ENCODE results near the gene C20orf144.

DNA sequence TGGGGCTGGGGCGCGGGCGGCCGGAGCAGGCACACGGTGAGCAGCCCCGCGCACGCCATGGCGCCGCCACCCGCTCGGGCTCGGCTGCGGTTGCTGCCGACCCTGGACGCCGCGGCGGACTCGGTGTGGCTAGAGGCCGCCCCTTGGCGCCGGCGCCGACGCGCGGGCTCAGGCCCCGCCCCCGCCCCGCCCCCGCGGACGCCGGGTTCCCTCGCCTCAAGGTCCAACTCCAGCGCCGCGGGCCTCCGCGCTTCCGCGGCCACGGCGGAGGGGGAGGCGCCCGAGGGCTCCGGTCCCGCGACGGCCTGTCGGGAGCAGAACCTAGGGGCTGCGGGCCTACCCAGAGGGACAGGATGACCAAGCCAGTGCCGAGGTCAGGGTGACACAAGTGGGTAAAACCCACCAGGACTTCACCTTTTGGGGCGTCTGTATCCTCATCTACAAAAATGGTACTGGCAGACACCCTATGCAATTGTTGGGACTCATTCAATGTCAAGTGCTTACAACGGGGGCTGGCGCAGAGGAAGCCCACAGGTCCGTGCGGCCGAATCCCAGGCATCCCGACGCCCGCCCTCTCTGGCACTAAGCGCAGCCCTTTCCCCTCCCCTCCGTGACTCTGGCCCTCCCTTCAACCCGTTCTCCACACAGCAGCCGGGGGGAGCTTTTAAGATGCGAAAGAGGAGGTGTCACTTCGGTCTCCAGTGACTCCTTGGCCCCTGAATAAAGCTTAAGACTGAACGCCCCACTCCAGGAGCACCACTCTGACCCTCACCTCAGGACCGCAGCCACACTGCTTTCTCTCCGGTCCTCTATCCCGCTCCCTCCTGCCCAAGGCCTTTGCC lies 12.4 kb downstream of the C20orf144 start, which contains the start of gene NECAB3:
- TF ChIP-seq, protein P1, sequence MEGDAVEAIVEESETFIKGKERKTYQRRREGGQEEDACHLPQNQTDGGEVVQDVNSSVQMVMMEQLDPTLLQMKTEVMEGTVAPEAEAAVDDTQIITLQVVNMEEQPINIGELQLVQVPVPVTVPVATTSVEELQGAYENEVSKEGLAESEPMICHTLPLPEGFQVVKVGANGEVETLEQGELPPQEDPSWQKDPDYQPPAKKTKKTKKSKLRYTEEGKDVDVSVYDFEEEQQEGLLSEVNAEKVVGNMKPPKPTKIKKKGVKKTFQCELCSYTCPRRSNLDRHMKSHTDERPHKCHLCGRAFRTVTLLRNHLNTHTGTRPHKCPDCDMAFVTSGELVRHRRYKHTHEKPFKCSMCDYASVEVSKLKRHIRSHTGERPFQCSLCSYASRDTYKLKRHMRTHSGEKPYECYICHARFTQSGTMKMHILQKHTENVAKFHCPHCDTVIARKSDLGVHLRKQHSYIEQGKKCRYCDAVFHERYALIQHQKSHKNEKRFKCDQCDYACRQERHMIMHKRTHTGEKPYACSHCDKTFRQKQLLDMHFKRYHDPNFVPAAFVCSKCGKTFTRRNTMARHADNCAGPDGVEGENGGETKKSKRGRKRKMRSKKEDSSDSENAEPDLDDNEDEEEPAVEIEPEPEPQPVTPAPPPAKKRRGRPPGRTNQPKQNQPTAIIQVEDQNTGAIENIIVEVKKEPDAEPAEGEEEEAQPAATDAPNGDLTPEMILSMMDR (IDR thresholded peaks at IDR 0.05): no peak
- TF ChIP-seq POLR2A (IDR thresholded peaks at IDR 0.05): peak; percentile 51 to 79
